Chondrocyte (in vitro differentiated cells): ENCODE data around the gene AEN. TPM values are rescaled to one million over a fixed set of nuclear protein-coding genes. Genes with fewer than 3 reads are reported as not detected.
A peak's percentile ranks its signal among the peaks of the same experiment; 100 is the strongest.

Experiments
- DNase-seq: peaks from one replicate; pipeline ENCODE4 v3.0.0; 2021; ENCODE audit warnings: mixed read lengths, low spot score
- H3K27ac Mint-ChIP-seq: one replicate; pipeline ENCODE4 v1.8.0; 2021; ENCODE audit warnings: mild to moderate bottlenecking, moderate library complexity, mixed read lengths; ENCODE audit not compliant: unreplicated experiment
- H3K27me3 Mint-ChIP-seq: 2 replicates; pipeline ENCODE4 v1.8.0; 2021; ENCODE audit warnings: low read depth, mixed read lengths
- H3K36me3 Mint-ChIP-seq: 2 replicates; pipeline ENCODE4 v1.8.0; 2021; ENCODE audit warnings: low read depth, mixed read lengths
- H3K4me1 Mint-ChIP-seq: 2 replicates; pipeline ENCODE4 v1.8.0; 2021; ENCODE audit warnings: low read depth, mild to moderate bottlenecking, mixed read lengths
- H3K4me3 Mint-ChIP-seq: one replicate; pipeline ENCODE4 v1.8.0; 2021; ENCODE audit warnings: mild to moderate bottlenecking, moderate library complexity, mixed read lengths; ENCODE audit not compliant: unreplicated experiment
- H3K9me3 Mint-ChIP-seq: 2 replicates; pipeline ENCODE4 v1.8.0; 2021; ENCODE audit warnings: low read depth, mixed read lengths
- total RNA-seq: library from RNA; stranded (reverse); gene quantifications from 3 replicates; pipeline ENCODE4 v1.2.1, GENCODE V29; 2021
- TF ChIP-seq, protein P1 (sequence below): fragments of 200-600 bp; sonication (generic); IDR thresholded peaks from 2 replicates; pipeline ENCODE4 v1.5.0; 2021; ENCODE audit warnings: antibody characterized with exemption, mild to moderate bottlenecking, moderate library complexity

The AEN gene
- total RNA-seq, 1 donor from 2014 or later, result 30.2 TPM

DNA sequence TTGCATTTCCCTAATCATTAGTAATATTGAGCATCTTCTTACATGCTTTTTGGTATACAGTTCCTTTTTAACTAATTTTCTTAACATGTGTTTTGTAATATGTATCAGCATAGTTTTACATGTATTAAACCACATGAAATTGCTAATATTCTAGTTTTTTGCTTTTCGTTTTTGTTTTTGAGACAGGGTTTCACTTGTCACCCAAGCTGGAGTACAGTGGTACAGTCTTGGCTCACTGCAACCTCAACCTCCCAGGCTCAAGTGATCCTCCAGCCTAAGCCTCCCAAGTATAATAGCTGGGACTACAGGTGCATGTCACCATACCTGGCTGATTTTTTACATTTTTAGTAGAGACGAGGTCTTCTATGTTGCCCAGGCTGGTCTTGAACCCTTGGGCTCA, 13.3 kb downstream of the AEN start:
- Mint-ChIP-seq H3K4me3 (no peak overlapping the region), H3K36me3 (peaks cover 21% of the 10 kb centered on the region), H3K9me3 (no peaks in the 10 kb centered on the region), H3K27me3 (no peaks in the 10 kb centered on the region), H3K27ac (no peak overlapping the region), H3K4me1 (peaks cover 36% of the 10 kb centered on the region)
- TF ChIP-seq, protein P1, sequence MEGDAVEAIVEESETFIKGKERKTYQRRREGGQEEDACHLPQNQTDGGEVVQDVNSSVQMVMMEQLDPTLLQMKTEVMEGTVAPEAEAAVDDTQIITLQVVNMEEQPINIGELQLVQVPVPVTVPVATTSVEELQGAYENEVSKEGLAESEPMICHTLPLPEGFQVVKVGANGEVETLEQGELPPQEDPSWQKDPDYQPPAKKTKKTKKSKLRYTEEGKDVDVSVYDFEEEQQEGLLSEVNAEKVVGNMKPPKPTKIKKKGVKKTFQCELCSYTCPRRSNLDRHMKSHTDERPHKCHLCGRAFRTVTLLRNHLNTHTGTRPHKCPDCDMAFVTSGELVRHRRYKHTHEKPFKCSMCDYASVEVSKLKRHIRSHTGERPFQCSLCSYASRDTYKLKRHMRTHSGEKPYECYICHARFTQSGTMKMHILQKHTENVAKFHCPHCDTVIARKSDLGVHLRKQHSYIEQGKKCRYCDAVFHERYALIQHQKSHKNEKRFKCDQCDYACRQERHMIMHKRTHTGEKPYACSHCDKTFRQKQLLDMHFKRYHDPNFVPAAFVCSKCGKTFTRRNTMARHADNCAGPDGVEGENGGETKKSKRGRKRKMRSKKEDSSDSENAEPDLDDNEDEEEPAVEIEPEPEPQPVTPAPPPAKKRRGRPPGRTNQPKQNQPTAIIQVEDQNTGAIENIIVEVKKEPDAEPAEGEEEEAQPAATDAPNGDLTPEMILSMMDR, result no peak
- no peak for DNase-seq

DNA sequence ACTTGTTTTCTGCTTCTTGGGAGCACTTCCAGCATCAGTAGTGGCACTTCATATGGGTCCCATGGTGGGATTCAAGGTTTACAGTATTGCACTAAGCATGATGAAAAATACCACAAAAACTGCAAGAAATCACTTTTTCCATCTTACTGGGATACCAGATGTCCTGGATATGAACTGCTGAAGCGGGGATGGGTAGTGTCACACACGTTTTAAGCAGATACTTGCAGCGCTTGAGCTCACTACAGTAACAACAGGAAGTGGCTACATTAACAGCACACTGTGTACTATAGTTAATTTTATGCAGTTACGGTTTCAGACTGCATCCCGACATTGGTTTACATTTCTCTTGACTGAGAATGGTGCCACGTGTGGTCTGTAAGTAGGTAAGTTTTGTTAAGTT, 14.2 kb downstream of the AEN start:
- TF ChIP-seq, protein P1, result no peak
- no peaks in the 10 kb centered on the region for H3K9me3 Mint-ChIP-seq
- H3K27ac Mint-ChIP-seq, result no peak overlapping the region
- no peak for DNase-seq
- H3K36me3 Mint-ChIP-seq, result peaks cover 14% of the 10 kb centered on the region
- H3K4me1 Mint-ChIP-seq, result peaks cover 36% of the 10 kb centered on the region
- H3K27me3 Mint-ChIP-seq, result no peaks in the 10 kb centered on the region
- H3K4me3 Mint-ChIP-seq, result no peak overlapping the region

DNA sequence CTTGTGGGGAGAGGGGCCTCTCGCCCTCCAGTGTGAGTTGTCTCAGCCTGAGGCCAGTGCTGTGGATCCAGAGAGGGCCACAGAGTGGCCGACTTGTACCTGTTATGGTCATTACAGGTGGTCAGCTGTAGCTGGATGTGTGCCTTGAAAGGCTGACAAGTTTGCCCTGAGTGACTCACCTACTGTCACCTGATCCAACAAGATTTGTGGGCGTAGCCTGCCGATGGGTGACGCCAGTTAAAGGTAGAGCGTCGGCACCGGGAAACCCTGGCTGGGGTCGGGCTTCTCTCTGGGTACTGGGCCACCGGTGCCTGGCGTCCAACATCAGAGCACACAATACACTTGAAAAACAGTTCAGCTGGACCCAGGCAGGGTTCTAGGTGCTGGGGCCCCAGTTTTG, 14.9 kb downstream of the AEN start:
- no peaks in the 10 kb centered on the region for H3K27me3 Mint-ChIP-seq
- H3K9me3 Mint-ChIP-seq, result no peaks in the 10 kb centered on the region
- peaks cover 34% of the 10 kb centered on the region for H3K4me1 Mint-ChIP-seq
- peaks cover 14% of the 10 kb centered on the region for H3K36me3 Mint-ChIP-seq
- H3K27ac Mint-ChIP-seq, result no peak overlapping the region
- peak; percentile 52 for DNase-seq
- TF ChIP-seq, protein P1, result no peak
- no peak overlapping the region for H3K4me3 Mint-ChIP-seq

DNA sequence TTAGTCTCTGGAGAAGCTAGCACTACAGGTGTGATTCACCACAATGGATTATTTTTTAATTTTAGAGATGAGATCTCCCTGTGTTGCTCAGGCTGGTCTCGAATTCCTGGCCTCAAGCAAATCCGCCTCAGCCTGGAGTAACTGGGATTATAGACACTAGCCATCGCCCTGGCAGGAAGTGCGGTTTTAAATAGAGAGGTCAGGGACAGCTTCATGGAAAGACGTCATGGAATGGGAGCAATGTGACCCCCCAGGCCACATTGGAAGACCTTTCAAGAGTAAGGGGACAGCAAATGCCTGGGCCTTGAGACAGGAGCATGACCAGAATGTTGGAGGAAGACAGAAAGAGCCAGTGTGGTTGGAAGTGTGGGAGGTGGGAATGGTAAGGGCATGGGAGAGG, 15.5 kb downstream of the AEN start:
- no peaks in the 10 kb centered on the region for H3K9me3 Mint-ChIP-seq
- TF ChIP-seq, protein P1, result no peak
- H3K27ac Mint-ChIP-seq, result peak overlapping the region; percentile 24
- H3K27me3 Mint-ChIP-seq, result no peaks in the 10 kb centered on the region
- H3K4me1 Mint-ChIP-seq, result peaks cover 34% of the 10 kb centered on the region
- no peak overlapping the region for H3K4me3 Mint-ChIP-seq
- peak; percentile 30 for DNase-seq
- peaks cover 11% of the 10 kb centered on the region for H3K36me3 Mint-ChIP-seq

DNA sequence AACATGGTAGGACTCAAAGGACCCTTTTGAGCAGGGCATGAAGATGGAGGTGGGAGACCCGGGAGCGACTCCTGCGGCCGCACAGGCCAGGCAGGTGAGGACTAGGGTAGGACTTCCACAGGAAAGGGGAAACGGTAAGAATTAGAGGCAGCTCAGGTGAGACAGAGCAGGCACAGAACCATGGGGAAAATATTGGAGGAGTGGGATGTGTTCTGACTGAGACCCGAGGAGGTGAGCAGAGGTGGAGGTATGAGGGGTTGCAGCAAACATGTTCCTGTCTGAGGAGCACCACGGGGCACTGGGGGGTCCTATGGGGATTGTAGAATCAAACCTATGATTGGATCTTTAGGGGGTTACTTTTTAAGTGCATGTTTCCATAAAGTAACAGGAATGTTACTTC, 16.3 kb downstream of the AEN start:
- TF ChIP-seq, protein P1, result no peak
- no peak overlapping the region for H3K4me3 Mint-ChIP-seq
- peak overlapping the region; percentile 93 for H3K27ac Mint-ChIP-seq
- DNase-seq, result peak; percentile 46
- H3K36me3 Mint-ChIP-seq, result peaks cover 6% of the 10 kb centered on the region
- no peaks in the 10 kb centered on the region for H3K9me3 Mint-ChIP-seq
- H3K27me3 Mint-ChIP-seq, result no peaks in the 10 kb centered on the region
- H3K4me1 Mint-ChIP-seq, result peaks cover 34% of the 10 kb centered on the region
